Activated CD4-positive, alpha-beta memory T cell treated with anti-CD3 and anti-CD28 coated beads for 36 hours (primary cell): ENCODE results near the gene PDE1A. TPM values are rescaled to one million over a fixed set of nuclear protein-coding genes. Genes with fewer than 3 reads are reported as not detected.

Source experiments
- CTCF ChIA-PET: fragments of 350-600 bp; sonication (Branson Sonifier 250); formaldehyde crosslinking; loops from one replicate; lab custom pipeline; 2021; ENCODE audit warnings: antibody characterized with exemption, inconsistent platforms; lab: Charles Lee
- POLR2A ChIA-PET: fragments of 350-600 bp; sonication (Branson Sonifier 250); formaldehyde crosslinking; loops from one replicate; lab custom pipeline; 2021; ENCODE audit warnings: antibody characterized with exemption; lab: Charles Lee
- DNase-seq: peaks from one replicate; pipeline ENCODE4 v3.0.0-alpha.2; 2020
- H3K27ac Mint-ChIP-seq: one replicate; pipeline ENCODE4 v1.8.0; 2021; ENCODE audit warnings: mixed read lengths
- H3K27me3 Mint-ChIP-seq: one replicate; pipeline ENCODE4 v1.8.0; 2021; ENCODE audit warnings: mixed read lengths
- H3K36me3 Mint-ChIP-seq: one replicate; pipeline ENCODE4 v1.8.0; 2021; ENCODE audit warnings: mixed read lengths
- H3K4me1 Mint-ChIP-seq: one replicate; pipeline ENCODE4 v1.8.0; 2021; ENCODE audit warnings: low read depth, mixed read lengths
- H3K4me3 Mint-ChIP-seq: one replicate; pipeline ENCODE4 v1.8.0; 2021; ENCODE audit warnings: mild to moderate bottlenecking, mixed read lengths
- H3K9me3 Mint-ChIP-seq: one replicate; pipeline ENCODE4 v1.8.0; 2021; ENCODE audit warnings: mixed read lengths
- intact Hi-C: fragments of 100-400 bp; cut with micrococcal nuclease; formaldehyde crosslinking; loops from one replicate; pipeline ENCODE4 v1.15.1; 2023
- total RNA-seq, 2 experiments: library from RNA; stranded (reverse); gene quantifications; one replicate each; pipeline ENCODE4 v1.2.3, GENCODE V29; 2021

Gene PDE1A
- total RNA-seq, 2 experiments from 2014 or later: not detected

DNA sequence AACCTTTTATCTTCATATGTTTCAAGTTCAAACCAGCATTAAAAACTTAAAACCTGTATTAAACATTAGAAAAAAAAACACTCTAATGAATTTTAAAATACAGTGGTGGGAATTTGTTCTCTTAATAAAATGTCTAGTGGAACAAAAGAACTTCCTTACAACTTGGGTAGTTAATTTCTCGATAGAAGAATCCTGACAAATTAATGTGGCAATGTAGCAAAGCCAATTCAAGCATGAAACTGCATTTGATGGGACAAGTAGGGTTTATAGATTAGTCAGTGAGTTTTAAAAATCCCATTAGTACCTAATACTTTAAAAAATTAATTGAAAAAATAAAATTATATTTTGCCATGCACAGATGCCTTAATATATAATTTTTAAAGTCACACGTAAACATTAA lies 59.4 kb downstream of the PDE1A start:
- H3K27me3 Mint-ChIP-seq: no peaks in the 10 kb centered on the region
- intact Hi-C loops: no loop called here
- no peak for DNase-seq
- H3K4me1 Mint-ChIP-seq: no peaks in the 10 kb centered on the region
- H3K4me3 Mint-ChIP-seq: no peak overlapping the region
- no peaks in the 10 kb centered on the region for H3K36me3 Mint-ChIP-seq
- POLR2A ChIA-PET: no interaction called here
- H3K27ac Mint-ChIP-seq: no peak overlapping the region
- CTCF ChIA-PET: no interaction called here
- H3K9me3 Mint-ChIP-seq: no peaks in the 10 kb centered on the region

DNA sequence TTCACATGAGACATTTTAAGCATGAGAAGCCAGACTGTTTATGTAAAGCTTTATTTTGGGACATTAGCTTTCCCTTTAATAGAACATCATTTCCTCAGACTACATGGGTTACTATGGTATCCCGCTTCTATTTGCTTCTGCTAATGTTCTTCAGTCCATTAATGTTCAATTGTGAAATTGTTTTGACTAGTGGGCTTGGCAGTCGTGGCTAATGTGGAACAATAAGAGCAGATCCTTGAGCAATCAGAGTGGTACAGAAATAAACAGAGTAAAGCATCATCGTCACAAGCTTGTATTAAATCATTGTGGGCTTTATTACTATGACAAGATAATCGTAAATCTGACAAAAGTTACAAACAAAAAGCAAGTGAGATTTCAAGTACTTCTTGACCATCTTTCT lies 60.2 kb downstream of the PDE1A start:
- no peak for DNase-seq
- no peaks in the 10 kb centered on the region for H3K9me3 Mint-ChIP-seq
- ChIA-PET POLR2A (no interaction called here), CTCF (no interaction called here)
- intact Hi-C loops: no loop called here
- no peak overlapping the region for H3K4me3 Mint-ChIP-seq
- no peaks in the 10 kb centered on the region for H3K36me3 Mint-ChIP-seq
- H3K27ac Mint-ChIP-seq: no peak overlapping the region
- H3K4me1 Mint-ChIP-seq: no peaks in the 10 kb centered on the region
- no peaks in the 10 kb centered on the region for H3K27me3 Mint-ChIP-seq

DNA sequence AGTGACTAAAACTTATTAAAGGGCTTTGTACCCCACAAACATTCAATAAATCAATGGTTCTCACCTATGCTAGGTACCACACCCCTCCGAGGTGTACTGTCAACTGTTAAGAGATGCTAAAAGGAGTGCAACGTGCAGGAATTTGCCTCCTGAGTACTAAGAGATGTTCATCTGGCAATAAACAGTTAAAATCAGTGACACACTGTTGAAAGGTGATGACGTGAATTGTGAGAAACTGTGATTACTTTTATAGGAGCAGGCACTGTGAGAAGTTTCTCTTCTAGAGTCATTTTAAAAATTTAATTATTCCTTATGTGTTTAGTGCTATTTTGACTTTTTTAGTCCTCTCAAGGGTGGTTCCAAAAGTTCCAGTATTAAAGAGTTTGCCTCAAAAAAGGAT lies 61.0 kb downstream of the PDE1A start:
- Mint-ChIP-seq H3K4me3 (no peak overlapping the region), H3K27ac (no peak overlapping the region), H3K27me3 (no peaks in the 10 kb centered on the region), H3K9me3 (no peaks in the 10 kb centered on the region), H3K4me1 (no peaks in the 10 kb centered on the region), H3K36me3 (no peaks in the 10 kb centered on the region)
- POLR2A ChIA-PET: no interaction called here
- CTCF ChIA-PET: no interaction called here
- intact Hi-C loops: no loop called here
- DNase-seq: no peak

DNA sequence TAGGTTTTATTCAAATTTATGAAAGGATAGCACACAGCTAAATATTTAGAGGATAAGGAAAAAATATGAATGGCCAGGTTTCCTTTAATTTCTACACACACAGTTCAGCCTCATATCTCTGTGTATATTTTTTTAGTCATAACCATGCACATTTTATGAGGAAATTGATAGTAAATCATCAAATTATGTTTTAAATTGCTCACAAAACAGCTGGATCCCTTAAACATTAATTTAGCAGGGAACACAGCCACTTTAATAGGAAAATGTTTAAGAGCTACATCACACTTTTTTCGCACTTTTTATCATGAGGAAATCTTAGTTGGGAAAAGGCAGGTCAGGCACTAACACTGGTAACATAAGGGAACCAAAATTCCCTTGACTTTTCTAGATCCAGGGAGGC lies 65.4 kb downstream of the PDE1A start:
- Mint-ChIP-seq H3K36me3 (no peaks in the 10 kb centered on the region), H3K27me3 (no peaks in the 10 kb centered on the region), H3K27ac (no peak overlapping the region), H3K9me3 (no peaks in the 10 kb centered on the region), H3K4me1 (no peaks in the 10 kb centered on the region), H3K4me3 (no peak overlapping the region)
- ChIA-PET CTCF (no interaction called here), POLR2A (no interaction called here)
- no peak for DNase-seq
- intact Hi-C loops: no loop called here

DNA sequence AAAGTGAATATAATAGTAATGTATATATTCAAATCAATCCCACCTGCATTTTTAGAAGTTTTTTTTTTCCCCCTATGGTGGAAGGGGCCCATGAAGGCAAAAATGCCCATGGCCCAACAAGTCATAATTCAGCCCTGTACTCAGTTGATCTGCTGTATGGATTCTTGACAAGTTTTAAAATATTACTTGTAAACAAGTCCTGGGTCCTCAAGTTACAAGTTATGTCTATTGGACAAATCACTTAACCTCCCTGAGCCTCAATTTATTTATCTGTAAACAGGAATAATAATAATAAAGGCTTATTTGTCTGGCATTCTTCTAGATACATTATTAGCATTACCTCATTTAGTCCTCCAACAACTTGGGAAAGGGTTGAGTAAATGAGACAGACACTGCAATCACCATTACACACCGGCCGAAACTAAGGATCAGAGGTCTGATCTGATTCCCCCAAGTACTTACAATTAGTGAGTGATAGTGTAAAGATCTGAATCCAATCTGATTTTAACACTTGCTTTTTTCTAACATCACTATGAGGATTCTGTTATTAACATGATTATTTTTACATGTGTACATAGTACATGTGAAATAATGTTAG lies 66.1 kb downstream of the PDE1A start:
- Mint-ChIP-seq H3K27ac (no peak overlapping the region), H3K36me3 (no peaks in the 10 kb centered on the region), H3K9me3 (no peaks in the 10 kb centered on the region), H3K27me3 (no peaks in the 10 kb centered on the region), H3K4me1 (no peaks in the 10 kb centered on the region), H3K4me3 (no peak overlapping the region)
- CTCF ChIA-PET: no interaction called here
- DNase-seq: no peak
- POLR2A ChIA-PET: no interaction called here
- intact Hi-C loops: no loop called here

DNA sequence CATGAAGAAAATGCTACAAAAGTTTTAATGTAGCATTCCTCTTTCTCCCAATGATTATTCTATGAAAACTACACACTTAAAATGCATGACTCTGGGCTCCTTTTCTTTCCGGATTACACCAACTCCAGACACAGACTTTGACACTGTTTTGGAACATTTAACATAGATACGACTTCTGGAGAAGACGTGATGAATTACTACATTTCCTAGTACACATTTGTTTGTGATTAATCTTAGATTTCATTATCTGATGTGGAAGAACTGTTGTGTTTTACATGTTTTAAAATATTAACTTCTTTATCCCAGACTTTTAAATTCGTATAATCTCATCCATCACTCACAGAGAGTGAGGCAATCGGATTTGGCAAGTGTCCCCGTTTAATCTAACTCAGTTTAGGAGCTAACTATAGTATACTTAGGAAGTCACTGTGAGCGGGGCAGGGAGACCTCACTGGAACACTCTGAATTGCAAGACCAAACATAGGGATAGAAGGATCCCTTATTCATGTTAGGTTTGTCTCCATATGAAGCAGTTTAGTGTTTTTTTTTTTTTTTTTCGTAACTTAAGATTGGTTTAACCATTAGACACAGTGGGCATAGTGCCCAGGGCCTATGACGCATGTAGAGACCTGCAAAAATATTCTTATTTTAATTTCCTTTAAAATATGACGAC lies 66.7 kb downstream of the PDE1A start:
- CTCF ChIA-PET: no interaction called here
- Mint-ChIP-seq H3K9me3 (no peaks in the 10 kb centered on the region), H3K4me1 (no peaks in the 10 kb centered on the region), H3K27ac (no peak overlapping the region), H3K36me3 (no peaks in the 10 kb centered on the region), H3K27me3 (no peaks in the 10 kb centered on the region), H3K4me3 (no peak overlapping the region)
- DNase-seq: no peak
- intact Hi-C loops: no loop called here
- POLR2A ChIA-PET: no interaction called here

DNA sequence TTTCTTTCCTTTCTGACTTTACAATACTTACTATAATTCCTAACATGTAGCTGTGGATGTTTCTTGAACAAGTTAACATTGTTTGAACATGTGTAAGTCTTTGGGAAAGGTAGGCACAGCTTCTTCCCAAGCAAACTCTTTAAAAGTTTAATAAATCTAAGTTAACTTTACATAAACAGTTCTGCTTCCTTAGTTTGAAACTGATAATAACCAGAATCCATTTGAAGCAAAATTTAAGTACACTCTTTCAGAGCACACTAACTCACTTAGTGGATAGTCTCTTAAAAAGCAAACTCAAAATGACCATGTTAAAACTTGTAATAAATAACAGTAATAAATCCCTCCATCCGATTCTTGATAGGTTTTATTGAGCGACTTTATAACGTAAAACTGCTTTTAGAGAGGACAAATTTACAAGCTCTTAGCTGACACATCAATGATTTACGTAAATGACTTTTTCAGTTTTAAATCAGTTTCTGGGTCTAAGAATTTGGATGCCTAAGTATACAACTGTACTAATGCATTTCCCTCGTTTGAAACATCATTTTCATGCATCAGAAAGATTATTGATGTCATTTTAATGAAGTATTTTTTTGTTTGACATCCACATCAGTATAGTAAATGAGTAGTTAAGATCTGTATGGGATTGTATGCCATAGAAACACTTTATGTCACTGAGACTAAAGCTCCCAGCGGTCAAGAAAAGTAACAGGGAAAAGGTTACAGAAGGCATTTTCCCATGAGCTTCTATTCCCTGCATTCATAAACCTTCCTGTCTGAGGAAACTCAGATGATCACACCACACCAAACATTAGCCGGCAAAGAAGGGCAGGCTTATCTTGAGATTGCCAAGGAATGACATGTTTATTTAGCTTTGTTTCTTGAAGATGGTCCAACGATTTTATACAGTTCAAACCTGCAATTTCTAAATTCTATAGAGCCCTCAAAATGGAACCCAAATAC lies 67.5 kb downstream of the PDE1A start:
- no peak for DNase-seq
- no peaks in the 10 kb centered on the region for H3K27me3 Mint-ChIP-seq
- intact Hi-C loops: no loop called here
- POLR2A ChIA-PET: no interaction called here
- no peaks in the 10 kb centered on the region for H3K9me3 Mint-ChIP-seq
- no peak overlapping the region for H3K4me3 Mint-ChIP-seq
- CTCF ChIA-PET: no interaction called here
- no peaks in the 10 kb centered on the region for H3K4me1 Mint-ChIP-seq
- no peaks in the 10 kb centered on the region for H3K36me3 Mint-ChIP-seq
- no peak overlapping the region for H3K27ac Mint-ChIP-seq

DNA sequence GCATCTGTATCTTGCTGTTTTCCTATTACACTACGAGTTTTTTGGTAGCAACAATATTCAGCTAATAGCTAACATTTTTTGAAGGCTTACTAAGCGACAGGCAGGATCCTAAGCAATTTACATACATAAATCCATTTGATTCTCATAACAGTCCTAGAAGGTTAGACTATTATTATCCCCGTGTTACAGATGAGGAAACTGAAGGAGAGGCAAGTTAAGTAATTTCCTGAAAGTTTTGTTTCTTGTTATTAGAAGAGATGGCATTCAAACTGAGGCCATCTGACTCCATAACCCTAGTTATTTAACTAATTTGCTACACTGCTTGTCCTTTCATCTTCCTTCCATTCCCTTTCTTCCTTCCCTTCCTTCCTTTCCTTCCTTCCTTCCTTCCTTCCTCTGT lies 68.2 kb downstream of the PDE1A start:
- POLR2A ChIA-PET: no interaction called here
- DNase-seq: no peak
- Mint-ChIP-seq H3K9me3 (no peaks in the 10 kb centered on the region), H3K27ac (no peak overlapping the region), H3K4me1 (no peaks in the 10 kb centered on the region), H3K27me3 (no peaks in the 10 kb centered on the region), H3K4me3 (no peak overlapping the region), H3K36me3 (no peaks in the 10 kb centered on the region)
- intact Hi-C loops: no loop called here
- CTCF ChIA-PET: no interaction called here

DNA sequence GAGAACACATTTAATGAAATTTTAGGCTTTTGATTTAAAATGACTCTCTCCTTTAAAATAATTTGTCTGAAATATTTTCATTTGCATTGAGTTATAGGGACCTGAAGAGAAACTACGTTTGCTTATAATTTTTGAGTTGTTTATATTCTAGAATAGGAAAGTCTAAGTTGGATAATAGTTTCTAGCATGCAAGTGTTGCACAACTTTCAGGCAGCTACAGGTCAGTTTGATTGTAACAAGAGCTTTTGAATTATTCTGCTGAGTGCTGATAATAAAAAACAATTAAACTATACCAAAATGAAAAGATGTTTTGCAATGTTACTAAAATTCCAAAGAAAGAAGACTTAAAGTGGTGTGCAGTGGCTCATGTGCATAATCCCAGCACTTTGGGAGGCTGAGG lies 71.0 kb downstream of the PDE1A start:
- DNase-seq: no peak
- Mint-ChIP-seq H3K9me3 (no peaks in the 10 kb centered on the region), H3K27ac (no peak overlapping the region), H3K4me3 (no peak overlapping the region), H3K27me3 (no peaks in the 10 kb centered on the region), H3K4me1 (no peaks in the 10 kb centered on the region), H3K36me3 (no peaks in the 10 kb centered on the region)
- POLR2A ChIA-PET: no interaction called here
- CTCF ChIA-PET: no interaction called here
- intact Hi-C loops: no loop called here

DNA sequence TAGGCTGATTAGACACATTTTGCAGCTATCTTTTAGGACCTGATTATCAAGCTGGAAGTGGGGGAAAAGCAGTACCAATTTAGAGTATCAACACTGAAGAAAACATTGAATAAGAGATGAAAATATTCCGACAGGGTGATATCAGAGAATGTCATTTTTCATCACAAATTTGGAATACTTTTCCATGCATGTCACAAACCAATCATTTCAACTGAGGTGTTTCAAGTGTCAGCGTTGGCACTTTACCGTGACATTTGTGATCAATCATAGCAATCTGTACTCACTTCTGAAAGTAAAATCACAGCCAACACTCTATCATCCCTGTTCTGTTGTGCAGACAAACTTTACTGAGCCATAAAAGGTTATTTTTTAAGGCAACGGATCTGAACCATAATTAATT lies 75.4 kb downstream of the PDE1A start:
- intact Hi-C loops: no loop called here
- H3K9me3 Mint-ChIP-seq: no peaks in the 10 kb centered on the region
- DNase-seq: no peak
- no peaks in the 10 kb centered on the region for H3K27me3 Mint-ChIP-seq
- no peak overlapping the region for H3K27ac Mint-ChIP-seq
- POLR2A ChIA-PET: no interaction called here
- CTCF ChIA-PET: no interaction called here
- H3K4me3 Mint-ChIP-seq: no peak overlapping the region
- no peaks in the 10 kb centered on the region for H3K4me1 Mint-ChIP-seq
- H3K36me3 Mint-ChIP-seq: no peaks in the 10 kb centered on the region

DNA sequence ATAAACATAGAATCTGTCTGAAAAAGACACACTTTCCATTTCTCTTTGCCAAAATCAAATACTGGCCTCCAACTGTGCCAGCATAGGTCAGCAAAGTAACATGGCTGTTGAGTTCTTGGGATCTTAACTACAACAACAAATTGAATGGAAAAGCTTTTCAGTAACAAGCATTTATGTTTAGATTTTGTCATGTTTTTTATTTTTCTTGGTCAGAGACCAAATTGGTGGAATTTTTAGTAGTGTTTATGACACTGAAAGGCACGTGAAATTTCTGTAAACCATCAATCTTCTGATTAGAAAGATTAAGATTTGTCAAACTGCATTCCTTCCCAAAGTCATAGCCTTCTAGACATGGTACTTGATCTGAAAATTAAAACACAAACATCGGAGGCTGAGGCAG lies 77.6 kb downstream of the PDE1A start:
- Mint-ChIP-seq H3K4me3 (no peak overlapping the region), H3K27ac (no peak overlapping the region), H3K36me3 (no peaks in the 10 kb centered on the region), H3K27me3 (no peaks in the 10 kb centered on the region), H3K4me1 (no peaks in the 10 kb centered on the region), H3K9me3 (no peaks in the 10 kb centered on the region)
- ChIA-PET CTCF (no interaction called here), POLR2A (no interaction called here)
- no peak for DNase-seq
- intact Hi-C loops: no loop called here

DNA sequence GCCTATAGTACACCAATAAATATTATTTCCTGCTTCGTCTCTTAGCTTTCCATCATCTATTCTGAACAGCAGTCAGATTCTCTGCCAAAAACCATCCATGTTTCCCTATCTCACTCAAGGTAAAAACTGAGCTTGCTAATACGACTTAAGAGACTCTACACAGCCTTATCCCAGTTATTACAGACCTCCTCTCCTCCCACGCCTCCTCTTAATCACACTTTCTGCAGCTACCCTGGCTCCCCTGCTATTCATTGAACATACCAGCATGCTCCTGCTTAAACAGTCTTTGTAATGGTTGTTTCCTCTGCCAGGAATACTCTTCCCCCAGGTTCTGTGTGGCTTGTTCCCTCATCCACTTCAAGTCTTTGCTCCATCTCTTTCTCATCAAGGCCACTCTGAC lies 81.5 kb downstream of the PDE1A start:
- intact Hi-C loops: no loop called here
- ChIA-PET POLR2A (no interaction called here), CTCF (no interaction called here)
- no peaks in the 10 kb centered on the region for H3K9me3 Mint-ChIP-seq
- H3K36me3 Mint-ChIP-seq: no peaks in the 10 kb centered on the region
- no peaks in the 10 kb centered on the region for H3K27me3 Mint-ChIP-seq
- no peak overlapping the region for H3K27ac Mint-ChIP-seq
- DNase-seq: no peak
- H3K4me3 Mint-ChIP-seq: no peak overlapping the region
- H3K4me1 Mint-ChIP-seq: no peaks in the 10 kb centered on the region
